Adrenal gland (tissue), 12 donors: Measurements from ENCODE around the gene MICAL3. TPM values are rescaled to one million over a fixed set of nuclear protein-coding genes. Genes with fewer than 3 reads are reported as not detected.

Experiments used
- DNase-seq, 7 donors: peaks; one replicate each; pipeline ENCODE4 v3.0.0-alpha.2; 2019 to 2020
- H3K27ac ChIP-seq, 5 donors: fragments of 200-600 bp; sonication (generic) in 4 of 5; 1 replicate in 3 of 5; 2 replicates in 2 of 5; pipeline versions ENCODE4 v1.5.1 to v1.8.0; 2016 to 2020; ENCODE audit warnings: mild to moderate bottlenecking in 1 of 5
- H3K27me3 ChIP-seq: fragments of 200-600 bp; 2 replicates; pipeline ENCODE4 v1.8.0; 2021
- H3K36me3 ChIP-seq, 2 donors: fragments of 200-600 bp; replicated peaks in 1 of 2; 1 replicate in 1 of 2; 2 replicates in 1 of 2; pipeline versions ENCODE4 v1.5.1 to v1.8.0; 2018 to 2022
- H3K4me1 ChIP-seq, 2 donors: fragments of 200-600 bp; replicated peaks in 1 of 2; 1 replicate in 1 of 2; 2 replicates in 1 of 2; pipeline versions ENCODE4 v1.5.1 to v1.8.0; 2018 to 2021
- H3K4me3 ChIP-seq, 4 donors: fragments of 200-600 bp; sonication (generic) in 3 of 4; one replicate each; pipeline ENCODE4 v1.5.1; 2016 to 2018
- H3K9me3 ChIP-seq, 3 donors: fragments of 200-600 bp; sonication (generic) in 1 of 3; replicated peaks in 1 of 3; 1 replicate in 2 of 3; 2 replicates in 1 of 3; pipeline versions ENCODE4 v1.5.1 to v1.8.0; 2016 to 2021
- CTCF ChIP-seq, 6 experiments: fragments of 450-650 bp in 4 of 6; fragments of 200-600 bp in 2 of 6; sonication (generic) in 1 of 6; IDR thresholded peaks; 1 replicate in 5 of 6; 2 replicates in 1 of 6; pipeline versions ENCODE4 v1.5.1 to v1.8.0; 2016 to 2021; ENCODE audit warnings: antibody characterized with exemption in 6 of 6, mild to moderate bottlenecking in 2 of 6, moderate library complexity in 1 of 6
- POLR2A ChIP-seq, 2 donors: fragments of 450-650 bp; IDR thresholded peaks; one replicate each; pipeline ENCODE4 v1.6.1; 2017; ENCODE audit warnings: antibody characterized with exemption in 2 of 2, mild to moderate bottlenecking in 2 of 2, moderate library complexity in 1 of 2
- WGBS, 4 donors: extraction: QIAGEN DNeasy Blood & Tissue Kit in 2 of 4; methylation state at CpG; one replicate each; pipeline versions ENCODE4 v1.1.5 to v1.1.7; 2013 to 2017; 5-methylcytosine and 5-hydroxymethylcytosine counted together
- intact Hi-C, 2 donors: fragments of 100-400 bp; cut with DNase I; formaldehyde crosslinking; loops; one replicate each; pipeline versions ENCODE4 v1.14.1 to v1.15.0; 2022 to 2023
- polyA plus RNA-seq, 3 donors: library from polyadenylated mRNA; stranded (reverse); fragments of 200-250 nt in 2 of 3; fragments of 350-450 nt in 1 of 3; fragmentation: Illumina TruSeq in 1 of 3; extraction: RNeasy Lipid Tissue Mini Kit (QIAGEN cat#74804) in 1 of 3; gene quantifications; one replicate each; pipeline ENCODE4 v1.2.3, GENCODE V29; 2013 to 2014
- total RNA-seq, 9 donors: library from RNA; depleted of rRNA in 4 of 9; stranded (reverse); fragments of >200 nt in 4 of 9; fragments of 120-200 nt in 1 of 9; fragmentation: NEBNext Ultra II Directional in 1 of 9; extraction: Animal tissue kit (Norgen Biotek cat#: 25700) in 1 of 9; gene quantifications; one replicate each; pipeline versions ENCODE4 v1.1.0 to v1.2.4, GENCODE V29; 2013 to 2023
- donor health status: healthy with polysubstance abuse.
- donor health status: Bipolar disorder and iron deficiency.
- donor health status: DM: yes; HTN: yes; CAD: no.
- donor health status: DM: no; HTN: no; CAD: no.
- donor health status: DM: no; HTN: no; CAD: no.
- donor health status: DM: yes; HTN: yes; CAD: no.

Gene MICAL3
- total and polyA plus RNA-seq, 12 donors = 10.9 to 82.6 (median 34.4) TPM

GRCh38 chr22:17876306-17876831, 148.0 kb downstream of the MICAL3 start:
- WGBS, 4 donors = 78 to 96% (median 88%) methylated on average over 4 of the region's 4 CpGs
- Histone ChIP-seq H3K4me1 (no peaks in the 10 kb centered on the region), H3K9me3 (no peaks in the 10 kb centered on the region), H3K27ac (no peak overlapping the region), H3K4me3 (no peak overlapping the region), H3K36me3 (peaks cover 0 to 32% of the 10 kb centered on the region in 2 donors), H3K27me3 (no peaks in the 10 kb centered on the region)
- TF ChIP-seq POLR2A (IDR thresholded peaks at IDR 0.05) = no peak
- no peak for TF ChIP-seq CTCF (IDR thresholded peaks at IDR 0.05)
- intact Hi-C loops = loop anchor here in 1 of 2 donors (10.0 kb wide), 1 partner anchor 112 kb away; no protein-coding TSS in a partner anchor
- DNase-seq = peak in 1 of 7 donors; percentile 15

GRCh38 chr22:17875631-17876030, 148.7 kb downstream of the MICAL3 start:
- no peak for DNase-seq
- no peaks in the 10 kb centered on the region for H3K9me3 ChIP-seq
- WGBS, 4 donors = 90 to 95% (median 93%) methylated on average over 11 to 12 of the region's 12 CpGs
- no peaks in the 10 kb centered on the region for H3K27me3 ChIP-seq
- H3K4me1 ChIP-seq = no peaks in the 10 kb centered on the region
- peaks cover 0 to 37% of the 10 kb centered on the region in 2 donors for H3K36me3 ChIP-seq
- H3K27ac ChIP-seq = no peak overlapping the region
- TF ChIP-seq POLR2A (IDR thresholded peaks at IDR 0.05) = no peak
- no peak for TF ChIP-seq CTCF (IDR thresholded peaks at IDR 0.05)
- intact Hi-C loops = loop anchor here in 1 of 2 donors (10.0 kb wide), 1 partner anchor 111 kb away; no protein-coding TSS in a partner anchor
- H3K4me3 ChIP-seq = no peak overlapping the region

- 93 to 96% (median 95%) methylated on average over 15 of the region's 15 CpGs for WGBS, 4 donors
- no peaks in the 10 kb centered on the region for H3K4me1 ChIP-seq
- no peaks in the 10 kb centered on the region for H3K27me3 ChIP-seq
- intact Hi-C loops = loop anchor here in 1 of 2 donors (10.0 kb wide), 1 partner anchor 110 kb away; no protein-coding TSS in a partner anchor
- H3K36me3 ChIP-seq = peaks cover 0 to 37% of the 10 kb centered on the region in 2 donors
- H3K27ac ChIP-seq = no peak overlapping the region
- H3K9me3 ChIP-seq = no peaks in the 10 kb centered on the region
- no peak for DNase-seq
- TF ChIP-seq CTCF (IDR thresholded peaks at IDR 0.05) (no peak), POLR2A (IDR thresholded peaks at IDR 0.05) (no peak)
- no peak overlapping the region for H3K4me3 ChIP-seq
These were observed 149.2 kb downstream of the MICAL3 start for GRCh38 chr22:17875156-17875555.

GRCh38 chr22:17874231-17874905, 150.0 kb downstream of the MICAL3 start:
- H3K27me3 ChIP-seq = no peaks in the 10 kb centered on the region
- intact Hi-C loops = loop anchor here in 1 of 2 donors (10.0 kb wide), 1 partner anchor 110 kb away; no protein-coding TSS in a partner anchor
- H3K4me3 ChIP-seq = no peak overlapping the region
- TF ChIP-seq CTCF (IDR thresholded peaks at IDR 0.05) (no peak), POLR2A (IDR thresholded peaks at IDR 0.05) (no peak)
- no peaks in the 10 kb centered on the region for H3K4me1 ChIP-seq
- peaks cover 0 to 33% of the 10 kb centered on the region in 2 donors for H3K36me3 ChIP-seq
- no peaks in the 10 kb centered on the region for H3K9me3 ChIP-seq
- no peak for DNase-seq
- WGBS, 4 donors = 92 to 96% (median 95%) methylated on average over 14 to 15 of the region's 15 CpGs
- H3K27ac ChIP-seq = no peak overlapping the region
